Activated gamma-delta T cell (primary cell): ENCODE data around the gene CADM2.

Experiments
- DNase-seq: peaks from one replicate; lab custom pipeline; 2025; lab: John Stamatoyannopoulos, UW

The CADM2 gene

GRCh38 chr3:85321892-85322291, 363.1 kb downstream of the CADM2 start:
- DNase-seq = no peak

- DNase-seq = no peak
These were observed 371.3 kb downstream of the CADM2 start for GRCh38 chr3:85330071-85330470.

- no peak for DNase-seq
These were observed 379.1 kb downstream of the CADM2 start for GRCh38 chr3:85337895-85338294.

GRCh38 chr3:85342915-85343314, 384.1 kb downstream of the CADM2 start:
- no peak for DNase-seq

GRCh38 chr3:85355572-85355971, 396.8 kb downstream of the CADM2 start:
- no peak for DNase-seq

GRCh38 chr3:85360742-85361387, 402.1 kb downstream of the CADM2 start:
- no peak for DNase-seq

- DNase-seq = no peak
These were observed 405.6 kb downstream of the CADM2 start for GRCh38 chr3:85364296-85364909.

GRCh38 chr3:85370341-85370740, 411.6 kb downstream of the CADM2 start:
- no peak for DNase-seq

GRCh38 chr3:85376131-85376530, 417.3 kb downstream of the CADM2 start:
- DNase-seq = no peak

GRCh38 chr3:85377115-85377514, 418.3 kb downstream of the CADM2 start:
- no peak for DNase-seq

GRCh38 chr3:85384372-85384771, 425.6 kb downstream of the CADM2 start:
- DNase-seq = no peak

GRCh38 chr3:85387913-85388505, 429.2 kb downstream of the CADM2 start:
- no peak for DNase-seq

- no peak for DNase-seq
These were observed 435.6 kb downstream of the CADM2 start for GRCh38 chr3:85394424-85394823.

GRCh38 chr3:85397434-85397833, 438.6 kb downstream of the CADM2 start:
- DNase-seq = no peak

- no peak for DNase-seq
These were observed 467.3 kb downstream of the CADM2 start for GRCh38 chr3:85426121-85426520.

GRCh38 chr3:85427467-85427866, 468.7 kb downstream of the CADM2 start:
- no peak for DNase-seq

GRCh38 chr3:85432081-85432480, 473.3 kb downstream of the CADM2 start:
- no peak for DNase-seq

- DNase-seq = no peak
These were observed 474.5 kb downstream of the CADM2 start for GRCh38 chr3:85433319-85433718.

- DNase-seq = no peak
These were observed 496.9 kb downstream of the CADM2 start for GRCh38 chr3:85455561-85456200.

- no peak for DNase-seq
These were observed 515.5 kb downstream of the CADM2 start for GRCh38 chr3:85474241-85474640.

GRCh38 chr3:85475346-85475745, 516.6 kb downstream of the CADM2 start:
- no peak for DNase-seq

GRCh38 chr3:85476891-85477495, 518.2 kb downstream of the CADM2 start:
- DNase-seq = no peak
